BE2C (cell line): ENCODE results near the gene PPIL6.

Source experiments
- DNase-seq: peaks from one replicate; pipeline ENCODE4 v3.0.0-alpha.2; 2020
- H3K27me3 ChIP-seq: fragments of 250-450 bp; sonication (Bioruptor Pico); 2 replicates; pipeline ENCODE4 v1.5.1; 2020; ENCODE audit warnings: mild to moderate bottlenecking
- H3K36me3 ChIP-seq: fragments of 250-450 bp; sonication (Bioruptor Pico); 2 replicates; pipeline ENCODE4 v1.5.1; 2020; ENCODE audit warnings: mild to moderate bottlenecking
- H3K4me1 ChIP-seq: fragments of 250-450 bp; sonication (Bioruptor Pico); 2 replicates; pipeline ENCODE4 v1.5.1; 2020
- H3K4me3 ChIP-seq: 2 replicates; pipeline ENCODE4 v1.5.1; 2011; ENCODE audit warnings: low read depth, low read length
- H3K9me3 ChIP-seq: fragments of 250-450 bp; sonication (Bioruptor Pico); 2 replicates; pipeline ENCODE4 v1.5.1; 2020
- TF ChIP-seq, protein P1 (sequence below): IDR thresholded peaks from 2 replicates; pipeline ENCODE4 v1.5.1; 2012; ENCODE audit warnings: mild to moderate bottlenecking, low read depth, low read length

The PPIL6 gene

DNA sequence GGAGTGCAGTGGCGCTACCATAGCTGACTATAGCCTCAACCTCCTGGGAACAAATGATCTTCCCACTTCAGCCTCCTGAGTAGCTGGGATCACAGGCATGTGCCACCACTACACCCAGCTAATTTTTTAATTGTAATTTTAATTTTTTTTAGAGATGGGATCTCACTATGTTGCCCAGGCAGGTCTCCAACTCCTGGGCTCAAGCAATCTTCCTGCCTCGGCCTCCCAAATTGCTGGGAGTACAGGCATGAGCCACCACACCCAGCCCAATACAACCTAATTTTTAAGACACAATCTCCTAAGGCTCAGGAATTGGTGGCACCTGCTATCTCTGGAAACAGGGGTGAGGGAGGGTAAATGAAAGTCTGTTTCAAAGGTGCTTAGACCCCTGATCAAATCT is 36.8 kb upstream of the PPIL6 start:
- Histone ChIP-seq H3K9me3 (no peaks in the 10 kb centered on the region), H3K4me1 (peaks cover 6% of the 10 kb centered on the region; the same call in 1 of the 2 replicates), H3K27me3 (no peaks in the 10 kb centered on the region), H3K36me3 (peaks cover 72% of the 10 kb centered on the region), H3K4me3 (no peak overlapping the region)
- TF ChIP-seq, protein P1, sequence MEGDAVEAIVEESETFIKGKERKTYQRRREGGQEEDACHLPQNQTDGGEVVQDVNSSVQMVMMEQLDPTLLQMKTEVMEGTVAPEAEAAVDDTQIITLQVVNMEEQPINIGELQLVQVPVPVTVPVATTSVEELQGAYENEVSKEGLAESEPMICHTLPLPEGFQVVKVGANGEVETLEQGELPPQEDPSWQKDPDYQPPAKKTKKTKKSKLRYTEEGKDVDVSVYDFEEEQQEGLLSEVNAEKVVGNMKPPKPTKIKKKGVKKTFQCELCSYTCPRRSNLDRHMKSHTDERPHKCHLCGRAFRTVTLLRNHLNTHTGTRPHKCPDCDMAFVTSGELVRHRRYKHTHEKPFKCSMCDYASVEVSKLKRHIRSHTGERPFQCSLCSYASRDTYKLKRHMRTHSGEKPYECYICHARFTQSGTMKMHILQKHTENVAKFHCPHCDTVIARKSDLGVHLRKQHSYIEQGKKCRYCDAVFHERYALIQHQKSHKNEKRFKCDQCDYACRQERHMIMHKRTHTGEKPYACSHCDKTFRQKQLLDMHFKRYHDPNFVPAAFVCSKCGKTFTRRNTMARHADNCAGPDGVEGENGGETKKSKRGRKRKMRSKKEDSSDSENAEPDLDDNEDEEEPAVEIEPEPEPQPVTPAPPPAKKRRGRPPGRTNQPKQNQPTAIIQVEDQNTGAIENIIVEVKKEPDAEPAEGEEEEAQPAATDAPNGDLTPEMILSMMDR: no peak
- no peak for DNase-seq

DNA sequence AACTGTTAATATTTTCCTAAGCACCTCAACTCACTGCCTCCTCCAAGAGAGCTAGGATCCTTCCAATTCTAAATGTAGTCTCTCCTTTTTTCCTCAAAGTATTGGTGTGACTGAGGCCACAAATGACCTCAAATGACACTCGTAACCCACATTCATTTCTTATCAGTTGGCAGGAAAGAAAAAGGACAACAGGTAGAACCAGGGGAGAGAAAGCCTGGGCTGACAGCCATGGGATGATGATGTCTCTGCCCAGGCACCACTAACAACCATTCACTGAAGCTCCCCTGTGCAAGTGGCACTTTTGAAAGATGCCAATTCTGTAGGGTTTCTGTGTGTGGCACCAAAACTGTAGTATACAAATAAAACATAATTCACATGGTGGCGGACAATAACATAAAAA is 35.2 kb upstream of the PPIL6 start:
- DNase-seq: no peak
- TF ChIP-seq, protein P1: no peak
- Histone ChIP-seq H3K27me3 (no peaks in the 10 kb centered on the region), H3K4me1 (no peaks in the 10 kb centered on the region), H3K9me3 (no peaks in the 10 kb centered on the region), H3K36me3 (peaks cover 69% of the 10 kb centered on the region), H3K4me3 (no peak overlapping the region)

GRCh38 chr6:109474995-109475394 is 34.6 kb upstream of the PPIL6 start:
- Histone ChIP-seq H3K9me3 (no peaks in the 10 kb centered on the region), H3K27me3 (no peaks in the 10 kb centered on the region), H3K36me3 (peaks cover 67% of the 10 kb centered on the region), H3K4me3 (no peak overlapping the region), H3K4me1 (no peaks in the 10 kb centered on the region)
- TF ChIP-seq, protein P1: no peak
- no peak for DNase-seq

- Histone ChIP-seq H3K4me1 (no peaks in the 10 kb centered on the region), H3K36me3 (peaks cover 63% of the 10 kb centered on the region), H3K9me3 (no peaks in the 10 kb centered on the region), H3K27me3 (no peaks in the 10 kb centered on the region), H3K4me3 (no peak overlapping the region)
- no peak for DNase-seq
- TF ChIP-seq, protein P1: no peak
These were observed 32.7 kb upstream of the PPIL6 start for GRCh38 chr6:109473120-109473519.

- no peak overlapping the region for H3K4me3 ChIP-seq
- DNase-seq: no peak
- no peaks in the 10 kb centered on the region for H3K4me1 ChIP-seq
- H3K36me3 ChIP-seq: peaks cover 62% of the 10 kb centered on the region
- no peaks in the 10 kb centered on the region for H3K27me3 ChIP-seq
- H3K9me3 ChIP-seq: no peaks in the 10 kb centered on the region
- TF ChIP-seq, protein P1: no peak
These were observed 31.9 kb upstream of the PPIL6 start for GRCh38 chr6:109472132-109472995.

- no peaks in the 10 kb centered on the region for H3K9me3 ChIP-seq
- no peaks in the 10 kb centered on the region for H3K4me1 ChIP-seq
- DNase-seq: no peak
- TF ChIP-seq, protein P1: no peak
- no peaks in the 10 kb centered on the region for H3K27me3 ChIP-seq
- H3K4me3 ChIP-seq: no peak overlapping the region
- peaks cover 64% of the 10 kb centered on the region for H3K36me3 ChIP-seq
These were observed 30.8 kb upstream of the PPIL6 start for GRCh38 chr6:109471105-109471810.
